Measurements from ENCODE around the gene UBE2O.

UBE2O gene

DNA sequence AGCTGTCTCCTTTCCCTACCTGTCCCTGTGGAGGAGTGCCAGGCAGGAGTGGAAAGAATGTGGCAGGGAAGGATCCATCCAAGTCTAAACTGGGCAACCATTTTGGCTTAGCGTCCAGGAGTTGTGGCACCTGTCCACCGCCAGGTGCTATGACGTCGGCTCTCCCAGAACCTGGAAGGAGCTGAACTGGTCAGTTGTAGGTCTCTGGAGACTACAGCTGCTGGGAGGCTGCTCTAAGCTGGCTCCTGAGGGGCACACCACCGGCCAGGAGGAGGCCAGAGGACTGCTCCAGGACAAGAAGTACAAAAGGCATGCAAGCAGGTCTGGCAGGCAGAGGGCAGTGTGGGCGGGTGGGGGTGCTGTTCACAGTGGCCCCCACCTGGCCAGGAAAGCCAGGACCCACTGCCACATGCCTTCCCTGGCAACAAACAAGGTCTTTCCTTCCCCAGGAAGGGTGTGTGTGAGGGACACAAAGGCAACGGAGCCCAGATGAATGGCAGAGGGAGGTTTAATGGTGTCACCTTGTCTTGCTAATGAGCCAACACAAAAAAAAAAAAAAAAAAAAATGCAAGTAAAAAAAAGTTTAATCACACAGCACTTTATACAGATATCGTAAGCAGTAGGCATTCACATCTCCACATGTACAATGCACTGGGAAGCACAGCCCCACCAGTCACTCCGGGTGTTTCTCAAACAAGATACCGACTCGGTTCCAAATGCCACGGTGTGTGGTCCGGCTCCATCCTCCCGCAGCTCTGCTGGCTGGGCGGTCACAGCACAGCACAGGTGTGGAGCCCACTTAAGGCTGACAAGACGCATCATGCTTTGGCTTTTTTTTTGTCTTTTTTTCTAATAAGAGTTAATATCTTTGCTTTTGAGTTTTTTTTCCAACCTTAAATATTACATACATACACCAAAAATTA lies 63.7 kb downstream of the UBE2O start:
- no peak for DNase-seq (ENCODE audit: low read depth)

DNA sequence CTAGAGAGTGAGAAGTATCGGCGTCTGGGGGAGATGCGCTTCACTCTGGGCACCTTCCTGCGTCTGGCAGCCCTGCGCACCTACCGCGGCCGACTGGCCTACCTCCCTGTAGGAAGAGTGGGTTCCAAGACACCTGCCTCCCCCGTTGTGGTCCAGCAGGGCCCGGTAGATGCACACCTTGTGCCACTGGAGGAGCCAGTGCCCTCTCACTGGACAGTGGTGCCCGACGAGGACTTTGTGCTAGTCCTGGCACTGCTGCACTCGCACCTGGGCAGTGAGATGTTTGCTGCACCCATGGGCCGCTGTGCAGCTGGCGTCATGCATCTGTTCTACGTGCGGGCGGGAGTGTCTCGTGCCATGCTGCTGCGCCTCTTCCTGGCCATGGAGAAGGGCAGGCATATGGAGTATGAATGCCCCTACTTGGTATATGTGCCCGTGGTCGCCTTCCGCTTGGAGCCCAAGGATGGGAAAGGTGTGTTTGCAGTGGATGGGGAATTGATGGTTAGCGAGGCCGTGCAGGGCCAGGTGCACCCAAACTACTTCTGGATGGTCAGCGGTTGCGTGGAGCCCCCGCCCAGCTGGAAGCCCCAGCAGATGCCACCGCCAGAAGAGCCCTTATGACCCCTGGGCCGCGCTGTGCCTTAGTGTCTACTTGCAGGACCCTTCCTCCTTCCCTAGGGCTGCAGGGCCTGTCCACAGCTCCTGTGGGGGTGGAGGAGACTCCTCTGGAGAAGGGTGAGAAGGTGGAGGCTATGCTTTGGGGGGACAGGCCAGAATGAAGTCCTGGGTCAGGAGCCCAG lies 65.8 kb downstream of the UBE2O start:
- DNase-seq (ENCODE audit: low read depth) = no peak

DNA sequence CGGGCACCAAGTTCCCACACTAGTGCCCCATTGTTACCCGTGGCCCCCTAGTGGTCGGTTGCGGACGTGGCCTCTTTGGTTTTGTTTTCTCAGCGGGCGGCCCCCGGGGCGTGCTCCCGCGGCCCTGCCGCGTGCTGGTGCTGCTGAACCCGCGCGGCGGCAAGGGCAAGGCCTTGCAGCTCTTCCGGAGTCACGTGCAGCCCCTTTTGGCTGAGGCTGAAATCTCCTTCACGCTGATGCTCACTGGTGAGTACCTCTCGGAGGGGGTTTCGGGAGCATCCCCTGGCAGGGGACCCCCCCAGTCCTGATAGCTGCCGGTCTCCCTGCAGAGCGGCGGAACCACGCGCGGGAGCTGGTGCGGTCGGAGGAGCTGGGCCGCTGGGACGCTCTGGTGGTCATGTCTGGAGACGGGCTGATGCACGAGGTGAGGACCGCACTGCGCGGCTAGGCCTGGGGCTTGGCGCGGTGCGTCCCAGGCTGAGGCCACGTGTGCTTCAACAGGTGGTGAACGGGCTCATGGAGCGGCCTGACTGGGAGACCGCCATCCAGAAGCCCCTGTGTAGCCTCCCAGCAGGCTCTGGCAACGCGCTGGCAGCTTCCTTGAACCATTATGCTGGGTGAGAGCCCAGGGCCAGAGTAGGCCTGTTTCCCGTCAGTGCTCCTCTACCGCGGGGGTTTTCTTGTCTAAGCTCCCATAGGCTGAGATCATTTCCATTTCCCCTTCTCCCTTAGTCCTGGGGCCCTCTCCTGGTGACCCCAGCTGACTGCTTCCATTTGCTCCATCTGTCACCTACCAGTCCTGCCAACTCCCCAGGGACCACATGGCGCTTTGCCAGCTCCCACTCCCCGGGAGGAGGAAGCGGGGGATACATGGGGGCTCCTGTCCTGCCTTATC lies 66.8 kb downstream of the UBE2O start:
- peak; percentile 83 for DNase-seq (ENCODE audit: low read depth)

GRCh38 chr17:76384987-76385891 lies 67.7 kb downstream of the UBE2O start:
- peak; percentile 36 for DNase-seq (ENCODE audit: low read depth)

DNA sequence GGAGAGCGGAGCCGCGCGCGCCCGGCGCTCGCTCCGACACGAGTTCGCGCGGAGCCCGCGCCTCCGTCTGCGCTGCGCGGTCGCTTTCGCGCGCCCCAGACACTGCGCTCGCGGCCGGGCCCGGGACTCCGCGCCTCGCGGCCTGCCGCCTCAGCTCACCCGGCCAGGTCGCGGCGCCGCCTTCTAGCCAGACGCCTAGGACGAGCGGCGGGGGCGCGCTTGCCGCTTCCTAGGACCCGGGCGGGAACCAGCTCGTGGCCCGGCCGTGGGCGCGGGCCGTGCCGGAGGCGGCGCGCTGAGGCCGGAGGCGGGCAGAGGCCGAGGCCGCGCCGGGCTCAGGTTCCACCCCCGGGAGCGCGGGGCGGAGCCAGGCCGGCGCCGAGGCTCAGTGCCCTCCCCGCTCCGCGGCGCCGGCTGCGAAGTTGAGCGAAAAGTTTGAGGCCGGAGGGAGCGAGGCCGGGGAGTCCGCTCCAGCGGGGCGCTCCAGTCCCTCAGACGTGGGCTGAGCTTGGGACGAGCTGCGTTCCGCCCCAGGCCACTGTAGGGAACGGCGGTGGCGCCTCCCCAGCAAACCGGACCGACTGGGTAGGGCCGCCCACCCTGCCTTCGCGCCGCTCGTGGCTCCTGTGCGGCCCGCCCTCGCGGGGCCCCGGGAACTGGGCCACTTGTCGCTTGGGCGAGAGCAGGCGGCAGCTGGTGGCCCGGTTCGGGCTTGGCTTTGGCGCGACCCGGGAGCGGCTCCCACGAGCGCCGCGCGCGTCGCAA lies 68.5 kb downstream of the UBE2O start, which contains the start of gene SPHK1:
Gene SPHK1, plus strand, starts transcription at position 388 of the 765 bp plus-strand sequence. CDS start 1,036 bp downstream, outside the sequence.
- peak; percentile 77 for DNase-seq (ENCODE audit: low read depth)

DNA sequence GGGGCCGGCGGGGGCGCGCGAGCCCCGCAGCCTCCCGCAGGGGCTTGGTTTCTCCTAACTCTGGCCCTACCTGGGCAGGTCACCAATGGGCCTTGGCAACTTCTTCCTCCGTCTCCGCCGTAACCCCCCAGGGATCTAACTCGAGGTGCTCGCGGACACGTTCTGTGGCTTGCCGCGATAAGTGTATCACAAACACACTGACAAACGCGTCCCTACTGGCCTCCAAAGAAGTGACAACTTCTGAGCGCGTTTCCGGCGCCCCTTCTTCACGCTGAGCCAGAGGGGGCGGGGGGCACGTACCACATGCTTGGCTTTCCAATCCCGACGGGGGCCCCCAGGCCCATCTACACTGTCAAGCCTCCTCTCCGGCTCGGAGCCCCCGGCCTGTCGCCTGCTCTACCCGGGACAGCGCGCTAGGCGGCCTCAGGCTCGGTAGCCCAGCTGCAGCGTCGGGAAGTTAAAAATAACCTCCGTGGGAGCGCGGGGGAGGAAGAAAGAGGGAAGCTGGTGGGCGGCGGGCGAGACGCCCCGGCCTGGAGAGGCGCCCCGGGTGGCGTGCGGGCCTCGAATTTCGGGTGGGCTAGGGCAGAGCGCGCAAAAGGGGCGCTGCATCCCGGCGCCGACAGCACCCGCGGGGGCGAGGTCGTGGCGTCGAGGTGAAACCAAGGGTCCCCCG lies 69.3 kb downstream of the UBE2O start:
- DNase-seq (ENCODE audit: low read depth) = peak; percentile 48

DNA sequence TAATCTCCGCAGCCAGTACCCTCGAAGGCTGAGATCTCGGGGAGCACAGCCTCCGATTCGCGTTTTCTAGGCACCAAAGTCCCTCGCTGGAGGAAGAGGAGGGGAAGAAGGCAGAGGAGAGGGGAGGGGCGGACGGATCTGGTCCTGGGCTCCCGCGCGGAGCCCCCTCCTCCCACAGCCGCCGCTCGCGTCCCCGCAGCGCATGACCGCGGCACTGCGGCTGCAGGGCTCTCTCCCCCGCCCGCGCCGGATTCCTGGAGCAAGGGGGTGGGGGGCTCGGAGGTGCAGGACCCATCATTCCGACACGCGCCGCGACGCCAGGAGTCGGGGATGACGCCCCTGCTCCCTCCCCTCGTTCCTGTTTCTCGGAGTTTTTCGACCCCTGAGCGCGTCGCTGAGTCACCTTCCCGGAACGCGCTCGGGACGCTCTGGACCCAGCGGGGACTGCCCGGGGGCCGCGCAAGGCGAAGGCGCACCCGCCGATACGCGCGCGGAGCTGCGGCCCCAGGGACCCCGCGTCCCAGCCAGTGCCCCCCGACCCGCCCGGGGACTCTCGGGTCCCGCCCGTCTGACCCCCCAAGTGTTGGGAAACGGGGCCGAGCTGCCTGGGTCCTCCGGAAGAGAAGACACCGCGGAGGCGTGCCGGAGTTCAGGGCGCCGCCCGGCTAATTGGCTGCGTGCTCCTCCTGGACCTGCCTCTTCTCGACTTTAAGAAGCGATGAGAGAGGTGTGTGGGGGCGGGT lies 70.0 kb downstream of the UBE2O start:
- DNase-seq (ENCODE audit: low read depth) = peak; percentile 67

DNA sequence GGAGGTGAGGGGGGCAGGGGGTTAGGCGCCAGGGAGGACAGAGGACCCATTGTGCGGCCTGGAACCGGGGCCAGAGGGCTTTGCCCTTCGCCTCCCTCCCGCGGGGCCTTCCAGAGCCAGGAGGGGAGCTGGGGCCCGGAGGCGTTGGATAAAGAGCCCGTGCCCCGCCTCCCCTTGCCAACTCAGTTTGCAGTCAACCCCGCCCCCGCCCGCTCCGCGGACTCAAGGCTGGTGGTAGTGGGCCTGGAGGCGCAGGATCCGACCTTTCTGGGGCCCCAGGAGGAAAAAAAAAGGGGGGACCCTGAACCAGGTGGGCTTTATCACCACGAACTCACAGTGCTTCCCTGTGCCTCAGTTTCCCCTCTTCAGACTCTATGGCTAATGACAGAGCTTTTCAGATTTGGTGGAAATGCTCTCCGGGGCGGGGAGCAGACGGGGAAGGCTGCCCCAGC lies 70.6 kb downstream of the UBE2O start:
- peak; percentile 13 for DNase-seq (ENCODE audit: low read depth)

- no peak for DNase-seq (ENCODE audit: low read depth)
Measured at GRCh38 chr17:76381633-76382350, 71.2 kb downstream of the UBE2O start.

- no peak for DNase-seq (ENCODE audit: low read depth)
Measured at GRCh38 chr17:76379646-76380376, 73.1 kb downstream of the UBE2O start.

GRCh38 chr17:76379275-76379641 lies 73.7 kb downstream of the UBE2O start:
- DNase-seq (ENCODE audit: low read depth) = no peak

DNA sequence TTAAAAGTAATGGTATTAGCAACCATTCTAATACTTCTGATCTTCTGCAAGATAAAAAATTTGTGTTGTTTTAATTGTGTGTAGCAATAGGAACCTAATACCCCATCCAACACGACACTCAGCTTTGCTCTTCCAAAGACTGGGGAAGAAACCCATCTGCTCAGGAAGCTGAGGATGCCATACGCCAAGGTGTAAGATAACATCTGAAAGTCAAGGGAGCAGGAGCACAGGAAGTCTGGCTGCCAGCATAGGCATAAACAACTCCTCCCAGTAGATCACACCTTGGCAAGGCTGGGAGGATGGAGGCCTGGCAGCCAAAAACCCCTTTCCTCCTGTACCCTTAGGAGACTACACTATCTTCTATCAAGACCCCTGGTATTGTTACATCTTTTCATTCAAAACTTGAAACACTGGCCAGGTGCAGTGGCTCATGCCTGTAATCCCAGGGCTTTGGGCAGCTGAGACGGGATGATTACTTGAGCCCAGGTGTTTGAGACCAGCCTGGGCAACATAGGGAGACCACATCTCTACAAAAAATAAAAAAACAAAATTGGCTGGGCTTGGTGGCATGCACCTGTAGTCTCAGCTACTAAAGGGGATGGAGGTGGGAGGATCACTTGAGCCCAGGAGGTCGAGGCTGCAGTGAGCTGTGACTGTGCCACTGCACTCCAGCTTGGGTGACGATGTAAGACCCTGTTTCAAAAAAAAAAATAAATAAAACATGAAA lies 74.2 kb downstream of the UBE2O start:
- DNase-seq (ENCODE audit: low read depth) = no peak

- no peak for DNase-seq (ENCODE audit: low read depth)
Measured at GRCh38 chr17:76376318-76377133, 76.4 kb downstream of the UBE2O start.

DNA sequence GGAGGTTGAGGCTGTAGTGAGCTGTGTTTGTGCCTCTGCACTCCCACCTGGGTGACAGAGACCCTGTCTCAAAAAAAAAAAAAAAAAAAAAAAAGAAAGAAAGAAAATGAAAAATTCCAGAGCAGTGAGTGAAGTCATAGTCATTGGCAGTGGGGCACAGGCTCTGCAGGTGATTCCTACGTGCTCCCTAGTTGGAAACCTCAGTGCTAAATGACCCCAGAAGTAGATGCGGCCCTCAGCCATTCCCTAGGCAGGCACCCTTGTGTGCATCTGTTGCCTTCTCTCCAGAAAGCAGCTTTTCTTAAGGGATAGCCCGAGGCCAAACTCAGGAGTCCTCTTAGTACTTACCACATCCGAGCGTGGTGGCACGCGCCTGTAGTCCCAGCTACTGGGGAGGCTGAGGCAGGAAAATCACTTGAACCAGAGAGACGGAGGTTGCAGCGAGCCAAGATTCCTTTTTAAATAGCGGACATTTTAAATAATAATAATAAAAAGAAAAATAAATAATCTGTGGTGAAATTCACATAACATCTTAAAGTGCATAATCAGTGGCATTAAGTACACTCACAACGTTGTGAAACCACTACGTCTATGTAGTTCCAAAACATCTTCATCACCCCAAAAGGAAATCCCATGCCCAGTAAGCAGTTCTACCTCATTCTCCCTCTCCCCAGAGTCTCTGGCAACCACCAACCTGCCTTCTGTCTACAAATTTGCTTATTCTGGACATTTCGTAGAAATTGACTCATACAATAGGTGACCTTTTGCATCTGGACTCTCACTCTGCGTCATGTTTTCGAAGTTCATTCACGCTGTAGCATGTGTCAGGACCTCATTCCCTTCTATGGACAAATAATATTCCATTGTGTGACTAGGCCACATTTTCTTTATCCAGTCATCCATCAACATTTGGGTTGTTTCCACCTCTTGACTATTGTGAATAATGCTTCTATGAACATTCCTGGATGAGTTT lies 81.0 kb downstream of the UBE2O start:
- DNase-seq (ENCODE audit: low read depth) = no peak
